K562 (cell line): ENCODE measurements around the gene SLC25A11. TPM values are rescaled to one million over a fixed set of nuclear protein-coding genes. Genes with fewer than 3 reads are reported as not detected.
A peak's percentile ranks its signal among the peaks of the same experiment; 100 is the strongest.

ENCODE experiments used
- ATAC-seq: fragments of 200-7000 bp; cut with Tn5 transposase; 3 replicates; pipeline ENCODE4 v1.9.1; 2020; ENCODE audit warnings: moderate library complexity
- BruUV-seq: library from RNA; stranded (reverse); fragments of 400-500 nt; replicated peaks from 2 replicates; lab custom pipeline; 2021; lab: Mats Ljungman, UMichigan
- CTCF ChIA-PET: fragments of 300-600 bp; formaldehyde crosslinking; extraction: SDS; loops from one replicate; lab custom pipeline; 2021; ENCODE audit warnings: low intra/inter-chr PET ratio; lab: Yijun Ruan, JAX
- POLR2A ChIA-PET: fragments of 300-600, 350-650 bp; sonication (Branson Sonifier 250); formaldehyde crosslinking; extraction: SDS; loops from one replicate; lab custom pipeline; 2021; ENCODE audit warnings: antibody characterized with exemption, inconsistent platforms; lab: Yijun Ruan, JAX
- DNase-seq, 4 experiments: peaks; one replicate each; pipeline versions ENCODE4 v3.0.0 to v3.0.0-alpha.2; 2011 to 2018; ENCODE audit warnings: low spot score in 3 of 4, mixed read lengths in 3 of 4; ENCODE audit errors: extremely low read depth in 1 of 4
- FAIRE-seq: peaks from 2 replicates; lab custom pipeline; 2011; peaks lifted over from hg19 to GRCh38; lab: Jason Lieb, UNC
- H2AFZ ChIP-seq: 2 replicates; pipeline ENCODE4 v1.6.0; 2011; ENCODE audit warnings: low read depth, low read length, control low read depth, inconsistent platforms
- H3K27ac ChIP-seq: fragments of 200-600 bp; 3 replicates; pipeline ENCODE4 v1.8.0; 2011; ENCODE audit warnings: low read depth, mild to moderate bottlenecking, control low read depth, inconsistent platforms, low read length, moderate library complexity, mixed read lengths; ENCODE audit errors: extremely low read depth
- H3K27me3 ChIP-seq, 2 experiments: fragments of 300-600 bp in 1 of 2; 2 replicates in 1 of 2; 3 replicates in 1 of 2; pipeline versions ENCODE4 v1.6.0 to v1.8.0; 2011; ENCODE audit warnings: inconsistent platforms in 2 of 2, low read length in 2 of 2, mild to moderate bottlenecking in 1 of 2, mixed read lengths in 1 of 2, moderate library complexity in 1 of 2; ENCODE audit not compliant: control insufficient read depth in 2 of 2, insufficient read depth in 2 of 2
- H3K36me3 ChIP-seq: fragments of 300-600 bp; 3 replicates; pipeline ENCODE4 v1.8.0; 2011; ENCODE audit warnings: mild to moderate bottlenecking, low read length, inconsistent platforms; ENCODE audit not compliant: control insufficient read depth, insufficient read depth
- H3K4me1 ChIP-seq, 2 experiments: fragments of 200-600 bp in 1 of 2; replicated peaks in 1 of 2; 2 replicates in 1 of 2; 3 replicates in 1 of 2; pipeline versions ENCODE4 v1.5.1 to v1.8.0; 2011; ENCODE audit warnings: inconsistent platforms in 2 of 2, low read length in 2 of 2, mild to moderate bottlenecking in 1 of 2, mixed read lengths in 1 of 2, moderate library complexity in 1 of 2; ENCODE audit not compliant: control insufficient read depth in 2 of 2, insufficient read depth in 2 of 2
- H3K4me2 ChIP-seq: 2 replicates; pipeline ENCODE4 v1.6.1; 2011; ENCODE audit warnings: low read length, control low read depth, inconsistent platforms, mixed read lengths; ENCODE audit not compliant: insufficient read depth
- H3K4me3 ChIP-seq: fragments of 200-600 bp; sonication (generic), shearing (Covaris generic); 2 replicates; pipeline ENCODE4 v1.5.1; 2016; ENCODE audit warnings: control low read depth, inconsistent platforms
- H3K79me2 ChIP-seq: fragments of 200-600 bp; 3 replicates; pipeline ENCODE4 v1.8.0; 2011; ENCODE audit warnings: low read length, inconsistent platforms; ENCODE audit not compliant: control insufficient read depth, insufficient read depth
- H3K9ac ChIP-seq, 2 experiments: 2 replicates each; pipeline versions ENCODE4 v1.6.0 to v1.6.1; 2011; ENCODE audit warnings: low read depth in 2 of 2, low read length in 2 of 2, control low read depth in 1 of 2, inconsistent platforms in 1 of 2, mild to moderate bottlenecking in 1 of 2, mixed read lengths in 1 of 2; ENCODE audit not compliant: insufficient read depth in 1 of 2
- H3K9me1 ChIP-seq: one replicate; pipeline ENCODE4 v1.6.0; 2011; ENCODE audit warnings: inconsistent platforms, mild to moderate bottlenecking, low read length, moderate library complexity; ENCODE audit not compliant: control insufficient read depth, insufficient read depth
- H3K9me3 ChIP-seq: replicated peaks from 2 replicates; pipeline ENCODE4 v1.5.1; 2011; ENCODE audit warnings: low read depth, low read length, inconsistent platforms; ENCODE audit not compliant: control insufficient read depth, insufficient read depth
- H4K20me1 ChIP-seq: replicated peaks from 2 replicates; pipeline ENCODE4 v1.6.1; 2011; ENCODE audit warnings: low read length, inconsistent platforms, mixed read lengths; ENCODE audit not compliant: control insufficient read depth, insufficient read depth
- CHD1 ChIP-seq: fragments of 200-600 bp; sonication (generic); IDR thresholded peaks from one replicate; pipeline ENCODE4 v1.6.1; 2012; ENCODE audit warnings: mild to moderate bottlenecking, moderate library complexity, low read length, inconsistent platforms
- DDX20 ChIP-seq: fragments of 450-650 bp; IDR thresholded peaks from 2 replicates; pipeline ENCODE4 v1.6.1; 2016; ENCODE audit warnings: missing genetic modification characterization, low read depth, mild to moderate bottlenecking, missing compliant biosample characterization, moderate library complexity
- EGR1 ChIP-seq: fragments of 450-650 bp; conservative IDR thresholded peaks from 2 replicates; pipeline ENCODE4 v1.6.1; 2017; ENCODE audit warnings: mild to moderate bottlenecking
- ESRRA ChIP-seq: fragments of 450-650 bp; IDR thresholded peaks from 2 replicates; pipeline ENCODE4 v1.6.1; 2014; ENCODE audit warnings: low read depth, mild to moderate bottlenecking, moderate library complexity, borderline replicate concordance
- ETV5 ChIP-seq: sonication (generic); formaldehyde crosslinking; IDR thresholded peaks from 2 replicates; pipeline ENCODE4 v1.4.0; 2020; ENCODE audit warnings: low read depth, mild to moderate bottlenecking, missing genetic modification reagents
- EZH2 ChIP-seq: IDR thresholded peaks from 2 replicates; pipeline ENCODE4 v1.6.1; 2012; ENCODE audit warnings: low read depth, mild to moderate bottlenecking, inconsistent platforms, low read length, borderline replicate concordance
- HDGF ChIP-seq: fragments of 450-650 bp; IDR thresholded peaks from 2 replicates; pipeline ENCODE4 v1.6.1; 2016
- MAZ ChIP-seq, 2 experiments: fragments of 450-650 bp in 1 of 2; sonication (generic) in 1 of 2; formaldehyde crosslinking; IDR thresholded peaks in 1 of 2; conservative IDR thresholded peaks in 1 of 2; 2 replicates each; pipeline versions ENCODE4 v1.4.0 to v1.5.0; 2020; ENCODE audit warnings: mild to moderate bottlenecking in 1 of 2, missing genetic modification reagents in 1 of 2
- MBD1 ChIP-seq: fragments of 250-450 bp; sonication (Bioruptor Pico); IDR thresholded peaks from 2 replicates; pipeline ENCODE4 v1.8.0; 2022; ENCODE audit warnings: inconsistent platforms
- NRF1 ChIP-seq, 2 experiments: fragments of 450-650 bp; IDR thresholded peaks in 1 of 2; conservative IDR thresholded peaks in 1 of 2; 2 replicates each; pipeline ENCODE4 v1.6.1; 2014; ENCODE audit warnings: mild to moderate bottlenecking in 2 of 2
- POLR2G ChIP-seq: fragments of 200-400 bp; formaldehyde crosslinking; IDR thresholded peaks from 2 replicates; pipeline ENCODE4 v1.6.1; 2017; ENCODE audit warnings: low read depth, mild to moderate bottlenecking, antibody characterized with exemption, low read length, moderate library complexity
- SMAD3 ChIP-seq: fragments of 450-650 bp; formaldehyde crosslinking; conservative IDR thresholded peaks from 2 replicates; pipeline ENCODE4 v1.4.0; 2020; ENCODE audit warnings: mild to moderate bottlenecking
- YY1 ChIP-seq, 3 experiments: IDR thresholded peaks; 2 replicates each; pipeline ENCODE4 v1.6.1; 2011; ENCODE audit warnings: low read length in 2 of 3, mild to moderate bottlenecking in 2 of 3, moderate library complexity in 2 of 3, borderline replicate concordance in 1 of 3, control low read depth in 1 of 3, low read depth in 1 of 3; ENCODE audit not compliant: insufficient read depth in 3 of 3, insufficient replicate concordance in 2 of 3, control insufficient read depth in 1 of 3, insufficient read length in 1 of 3; ENCODE audit errors: extremely low read depth in 1 of 3
- ZNF263 ChIP-seq: sonication (generic); formaldehyde crosslinking; IDR thresholded peaks from 2 replicates; pipeline ENCODE4 v1.8.0; 2022; ENCODE audit warnings: mild to moderate bottlenecking, missing genetic modification reagents, borderline replicate concordance
- ZZZ3 ChIP-seq: fragments of 450-650 bp; IDR thresholded peaks from 2 replicates; pipeline ENCODE4 v1.6.1; 2016; ENCODE audit warnings: antibody characterized with exemption, mild to moderate bottlenecking, moderate library complexity
- WGBS: fragments of 100-300 bp; shearing (Covaris generic); methylation state at CpG from one replicate; pipeline ENCODE4 v1.1.6; 2016; ENCODE audit warnings: low coverage, mixed read lengths; ENCODE audit not compliant: insufficient coverage; ENCODE audit errors: missing lambda C conversion rate; 5-methylcytosine and 5-hydroxymethylcytosine counted together
- in situ Hi-C: fragments of 300-500 bp; cut with MboI; formaldehyde crosslinking; loops from 4 replicates; pipeline ENCODE4 v1.15.0; 2018; ENCODE audit warnings: inconsistent platforms, mixed read lengths
- intact Hi-C: fragments of 100-400 bp; cut with micrococcal nuclease; formaldehyde crosslinking; loops from 2 replicates; pipeline ENCODE4 v1.14.2; 2022
- polyA plus RNA-seq, 8 experiments: library from polyadenylated mRNA; depleted of rRNA in 4 of 8; stranded (reverse) in 5 of 8; unstranded in 3 of 8; fragments of >200 nt; fragmentation: Nextera tagmentation in 2 of 8; fragmentation: Illumina TruSeq in 1 of 8; extraction: Ambion mirVana in 2 of 8; extraction: Trizol in 1 of 8; gene quantifications; 2 replicates each; pipeline versions ENCODE4 v1.2.1 to v1.2.3, GENCODE V29; 2011 to 2014; ENCODE audit warnings: inconsistent platforms in 1 of 8, missing spikeins in 1 of 8
- total RNA-seq, 7 experiments: library from RNA; depleted of rRNA in 6 of 7; stranded (reverse); fragments of >200 nt in 6 of 7; fragmentation: Illumina TruSeq in 2 of 7; extraction: Trizol in 2 of 7; gene quantifications; 2 replicates each; pipeline versions ENCODE4 v1.2.1 to v1.2.3, GENCODE V29; 2011 to 2021; ENCODE audit warnings: low replicate concordance in 1 of 7
- TF ChIP-seq, protein P1 (sequence below), 2 experiments: IDR thresholded peaks; 2 replicates each; pipeline ENCODE4 v1.6.1; 2011; ENCODE audit warnings: borderline replicate concordance in 1 of 2, control low read depth in 1 of 2, low read depth in 1 of 2, low read length in 1 of 2, mild to moderate bottlenecking in 1 of 2, mixed read lengths in 1 of 2, moderate library complexity in 1 of 2; ENCODE audit not compliant: insufficient read depth in 1 of 2, insufficient read length in 1 of 2, poor library complexity in 1 of 2, severe bottlenecking in 1 of 2; ENCODE audit errors: extremely low read depth in 1 of 2

SLC25A11 gene
- total and polyA plus RNA-seq, 9 of the 15 experiments (the other 6 are each of a cell fraction or from before 2014, with no cell fraction given), result 3.1 to 56.7 (median 32.9) TPM

DNA sequence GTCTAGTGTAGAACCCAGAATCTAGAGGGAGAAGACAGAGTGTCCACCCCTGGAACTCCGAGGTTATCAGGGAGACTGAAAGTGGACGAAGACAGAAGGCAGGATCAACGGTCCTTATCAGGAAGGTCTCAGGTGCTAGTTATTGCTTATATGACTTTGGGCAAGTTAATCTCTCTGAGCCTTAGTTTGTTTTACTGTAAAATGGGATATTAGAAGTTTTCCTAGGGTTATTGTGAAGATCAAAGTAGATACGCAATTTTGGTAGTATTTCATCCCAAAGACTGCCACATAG, 1.4 kb upstream of the SLC25A11 start (continued):
- no peak for TF ChIP-seq ZNF263 (CRISPR knock-in tag)
- TF ChIP-seq EZH2, result no peak

DNA sequence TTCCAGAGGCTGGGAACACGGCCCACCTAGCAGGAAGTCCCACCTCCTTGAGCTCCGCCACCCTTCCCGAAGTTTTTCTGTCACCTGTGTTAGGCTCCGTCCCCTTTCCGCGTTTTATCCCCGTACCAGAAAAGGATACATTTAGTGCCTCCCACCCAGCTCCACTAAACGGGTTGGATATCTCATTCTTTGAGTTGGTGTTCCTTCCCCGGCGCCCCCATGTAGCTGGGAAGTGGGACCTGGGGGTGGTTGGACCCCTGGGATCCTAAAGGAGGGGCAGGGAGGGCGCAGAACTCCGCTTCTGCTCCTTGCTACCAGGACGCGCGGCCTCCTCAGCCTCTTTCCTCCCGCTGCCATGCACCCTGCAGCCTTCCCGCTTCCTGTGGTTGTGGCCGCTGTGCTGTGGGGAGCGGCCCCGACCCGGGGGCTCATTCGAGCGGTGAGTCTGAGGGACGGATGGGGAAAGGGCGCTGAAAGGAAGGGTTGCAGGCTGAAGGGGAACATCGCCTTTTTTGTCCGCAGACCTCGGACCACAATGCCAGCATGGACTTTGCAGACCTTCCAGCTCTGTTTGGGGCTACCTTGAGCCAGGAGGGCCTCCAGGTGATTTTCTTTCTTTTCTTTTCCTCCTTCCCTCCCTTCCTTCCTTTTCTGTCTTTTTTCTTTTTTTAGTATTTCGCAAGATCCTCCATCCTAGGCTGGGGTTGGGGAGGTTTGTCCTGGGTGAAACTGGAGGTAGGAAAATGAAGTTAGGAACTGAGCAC, 891 bp upstream of the SLC25A11 start:
- peak overlapping the region; percentile 95 to 98 for H3K9ac ChIP-seq
- in situ Hi-C loops (no loop called here), intact Hi-C loops (no loop called here)
- H2AFZ ChIP-seq, result peak overlapping the region; percentile 89
- peak overlapping the region; percentile 96 for H3K4me3 ChIP-seq
- ATAC-seq (peak; percentile 35), FAIRE-seq (no peak), DNase-seq (peak; percentile 55 to 81 (median 64))
- ChIA-PET CTCF (interaction anchor here (0.6 kb wide), 1 partner anchor 47 kb away, joined by 3 read pairs; the partner anchor contains the start of gene CAMTA2), POLR2A (interaction anchor here (0.6 to 1.6 kb wide), 11 partner anchors 9 to 161 kb away, joined by 3 to 20 read pairs (median 4); partner anchors contain the start of genes ENO3, PFN1 and SPAG7)
- peaks cover 70% of the 10 kb centered on the region for H3K36me3 ChIP-seq
- peaks cover 26 to 30% of the 10 kb centered on the region in 2 experiments; a peak in 4 of 5 replicates for H3K4me1 ChIP-seq
- peak overlapping the region; percentile 90 for H3K27ac ChIP-seq
- TSS peak; percentile 79 for BruUV-seq
- H4K20me1 ChIP-seq, result peaks cover 8% of the 10 kb centered on the region; the same call in 1 of the 2 replicates
- H3K4me2 ChIP-seq, result peak overlapping the region; percentile 96
- H3K79me2 ChIP-seq, result peaks cover 71% of the 10 kb centered on the region
- H3K9me1 ChIP-seq, result no peaks in the 10 kb centered on the region
- H3K27me3 ChIP-seq, result no peaks in the 10 kb centered on the region
- 1% methylated on average over 21 of the region's 29 CpGs for WGBS
- no peaks in the 10 kb centered on the region for H3K9me3 ChIP-seq
- TF ChIP-seq ETV5 (CRISPR knock-in tag), result 0 out of 2 replicates have a peak, but pooled peaks have one; percentile 28
- no peak for TF ChIP-seq ZZZ3
- TF ChIP-seq DDX20 (tag), result no peak
- TF ChIP-seq CHD1, result peak; percentile 44
- TF ChIP-seq SMAD3, result no peak
- no peak for TF ChIP-seq ESRRA
- 0 out of 4 replicates have a peak, but pooled peaks have one; percentile 7 to 17 for TF ChIP-seq MAZ (CRISPR knock-in tag; conservative IDR thresholded peaks at IDR 0.05 in 1 of 2, IDR thresholded peaks at IDR 0.05 in 1 of 2)
- no peak for TF ChIP-seq MBD1 (CRISPR knock-in tag)
- TF ChIP-seq, protein P1, sequence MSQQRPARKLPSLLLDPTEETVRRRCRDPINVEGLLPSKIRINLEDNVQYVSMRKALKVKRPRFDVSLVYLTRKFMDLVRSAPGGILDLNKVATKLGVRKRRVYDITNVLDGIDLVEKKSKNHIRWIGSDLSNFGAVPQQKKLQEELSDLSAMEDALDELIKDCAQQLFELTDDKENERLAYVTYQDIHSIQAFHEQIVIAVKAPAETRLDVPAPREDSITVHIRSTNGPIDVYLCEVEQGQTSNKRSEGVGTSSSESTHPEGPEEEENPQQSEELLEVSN (IDR thresholded peaks at IDR 0.05; ENCODE audit: borderline replicate concordance in 1 of 2, extremely low read depth in 1 of 2, insufficient read depth in 1 of 2, insufficient read length in 1 of 2, low read depth in 1 of 2, low read length in 1 of 2, poor library complexity in 1 of 2, severe bottlenecking in 1 of 2), result peak in 1 of 2 experiments; percentile 10
- TF ChIP-seq EGR1, result 0 out of 2 replicates have a peak, but pooled peaks have one; percentile 7
- TF ChIP-seq NRF1 (conservative IDR thresholded peaks at IDR 0.05 in 1 of 2, IDR thresholded peaks at IDR 0.05 in 1 of 2), result no peak
- TF ChIP-seq HDGF, result no peak
- TF ChIP-seq POLR2G, result peak; percentile 75
- peak in 1 of 3 experiments; percentile 14 for TF ChIP-seq YY1 (IDR thresholded peaks at IDR 0.05; ENCODE audit: borderline replicate concordance in 1 of 3, control insufficient read depth in 1 of 3, extremely low read depth in 1 of 3, insufficient read depth in 3 of 3, insufficient read length in 1 of 3, insufficient replicate concordance in 2 of 3, low read depth in 1 of 3, low read length in 2 of 3)
